Gastrocnemius medialis (tissue), 4 donors: Measurements from ENCODE around the gene PAOX.

Source experiments
- POLR2A ChIP-seq, 2 donors: fragments of 450-650 bp; IDR thresholded peaks; one replicate each; pipeline ENCODE4 v1.6.1; 2017; ENCODE audit warnings: antibody characterized with exemption in 2 of 2, mild to moderate bottlenecking in 2 of 2, moderate library complexity in 2 of 2
- TF ChIP-seq, protein P1 (sequence below), 5 experiments: fragments of 450-650 bp in 3 of 5; fragments of 200-600 bp in 2 of 5; sonication (generic) in 2 of 5; IDR thresholded peaks in 4 of 5; conservative IDR thresholded peaks in 1 of 5; 1 replicate in 4 of 5; 2 replicates in 1 of 5; pipeline ENCODE4 v1.5.1; 2016 to 2019; ENCODE audit warnings: antibody characterized with exemption in 5 of 5, mild to moderate bottlenecking in 3 of 5, moderate library complexity in 3 of 5

DNA sequence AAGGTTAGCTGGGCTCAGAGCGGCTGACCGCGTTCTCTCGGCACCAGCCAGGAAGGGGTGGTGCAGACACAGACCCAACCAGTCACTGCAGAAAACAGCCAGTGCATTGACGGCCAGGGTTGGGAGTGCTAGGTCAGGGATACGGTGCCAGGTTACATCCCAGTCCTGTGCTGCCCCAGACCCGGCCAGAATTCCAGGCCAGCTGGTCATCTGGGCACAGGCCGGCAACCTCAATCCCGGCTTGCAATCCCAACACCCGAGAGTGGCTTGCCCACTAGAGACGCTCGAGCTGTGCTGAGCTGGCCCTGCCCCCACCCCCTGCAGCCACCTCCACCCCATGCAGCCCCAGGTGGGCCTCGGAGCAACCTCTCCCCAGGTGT is 28.1 kb upstream of the PAOX start:
- TF ChIP-seq, protein P1, sequence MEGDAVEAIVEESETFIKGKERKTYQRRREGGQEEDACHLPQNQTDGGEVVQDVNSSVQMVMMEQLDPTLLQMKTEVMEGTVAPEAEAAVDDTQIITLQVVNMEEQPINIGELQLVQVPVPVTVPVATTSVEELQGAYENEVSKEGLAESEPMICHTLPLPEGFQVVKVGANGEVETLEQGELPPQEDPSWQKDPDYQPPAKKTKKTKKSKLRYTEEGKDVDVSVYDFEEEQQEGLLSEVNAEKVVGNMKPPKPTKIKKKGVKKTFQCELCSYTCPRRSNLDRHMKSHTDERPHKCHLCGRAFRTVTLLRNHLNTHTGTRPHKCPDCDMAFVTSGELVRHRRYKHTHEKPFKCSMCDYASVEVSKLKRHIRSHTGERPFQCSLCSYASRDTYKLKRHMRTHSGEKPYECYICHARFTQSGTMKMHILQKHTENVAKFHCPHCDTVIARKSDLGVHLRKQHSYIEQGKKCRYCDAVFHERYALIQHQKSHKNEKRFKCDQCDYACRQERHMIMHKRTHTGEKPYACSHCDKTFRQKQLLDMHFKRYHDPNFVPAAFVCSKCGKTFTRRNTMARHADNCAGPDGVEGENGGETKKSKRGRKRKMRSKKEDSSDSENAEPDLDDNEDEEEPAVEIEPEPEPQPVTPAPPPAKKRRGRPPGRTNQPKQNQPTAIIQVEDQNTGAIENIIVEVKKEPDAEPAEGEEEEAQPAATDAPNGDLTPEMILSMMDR (IDR thresholded peaks at IDR 0.05 in 4 of 5, conservative IDR thresholded peaks at IDR 0.05 in 1 of 5): no peak
- no peak for TF ChIP-seq POLR2A (IDR thresholded peaks at IDR 0.05)
